HG03520 (cell line): Measurements from ENCODE around the gene SLITRK5.

Experiments used
- ATAC-seq: cut with Tn5 transposase; IDR thresholded peaks from one replicate; pipeline ENCODE4 v1.9.1; 2021; ENCODE audit warnings: mild to moderate bottlenecking, moderate library complexity; ENCODE audit not compliant: unreplicated experiment

SLITRK5 gene

GRCh38 chr13:87671031-87671752 lies at the start of gene SLITRK5:
Gene SLITRK5, plus strand, starts transcription at chr13:87671371. Its CDS starts 4,018 bp downstream, at chr13:87675389.
- ATAC-seq: peak; percentile 89

- no peak for ATAC-seq
These were observed 48.2 kb upstream of the SLITRK5 start for GRCh38 chr13:87622971-87623370.

- no peak for ATAC-seq
These were observed 14.9 kb upstream of the SLITRK5 start for GRCh38 chr13:87656306-87656705.

GRCh38 chr13:87661471-87661870 lies 9.7 kb upstream of the SLITRK5 start:
- no peak for ATAC-seq

- no peak for ATAC-seq
These were observed 4.3 kb upstream of the SLITRK5 start for GRCh38 chr13:87666831-87667230.

GRCh38 chr13:87667686-87668085 lies 3.5 kb upstream of the SLITRK5 start:
- ATAC-seq: no peak

GRCh38 chr13:87669379-87669978 lies 1.7 kb upstream of the SLITRK5 start:
- no peak for ATAC-seq

GRCh38 chr13:87671753-87672605 lies 808 bp downstream of the SLITRK5 start:
- ATAC-seq: no peak

- no peak for ATAC-seq
These were observed 3.1 kb downstream of the SLITRK5 start for GRCh38 chr13:87674247-87674738.

GRCh38 chr13:87675851-87676250 lies 4.7 kb downstream of the SLITRK5 start:
- no peak for ATAC-seq

GRCh38 chr13:87676254-87677042 lies 5.3 kb downstream of the SLITRK5 start:
- ATAC-seq: no peak

- ATAC-seq: no peak
These were observed 5.9 kb downstream of the SLITRK5 start for GRCh38 chr13:87677043-87677495.

- ATAC-seq: no peak
These were observed 6.6 kb downstream of the SLITRK5 start for GRCh38 chr13:87677496-87678371.

- ATAC-seq: no peak
These were observed 7.2 kb downstream of the SLITRK5 start for GRCh38 chr13:87678372-87678752.

- ATAC-seq: no peak
These were observed 9.1 kb downstream of the SLITRK5 start for GRCh38 chr13:87680298-87680697.

- ATAC-seq: no peak
These were observed 13.9 kb downstream of the SLITRK5 start for GRCh38 chr13:87684850-87685742.

GRCh38 chr13:87696458-87696857 lies 25.3 kb downstream of the SLITRK5 start:
- ATAC-seq: no peak

- no peak for ATAC-seq
These were observed 27.1 kb downstream of the SLITRK5 start for GRCh38 chr13:87698268-87698667.

GRCh38 chr13:87709947-87710346 lies 38.8 kb downstream of the SLITRK5 start:
- no peak for ATAC-seq
